Sigmoid colon (tissue), 7 donors: ENCODE results near the gene VPS45. TPM values are rescaled to one million over a fixed set of nuclear protein-coding genes. Genes with fewer than 3 reads are reported as not detected.

Experiments used
- DNase-seq: peaks from one replicate; pipeline ENCODE4 v3.0.0-alpha.2; 2019
- H3K27ac ChIP-seq, 4 donors: fragments of 200-600 bp; sonication (generic); one replicate each; pipeline ENCODE4 v1.5.1; 2016 to 2019; ENCODE audit warnings: mild to moderate bottlenecking in 1 of 4
- H3K27me3 ChIP-seq, 3 donors: fragments of 200-600 bp; sonication (generic); one replicate each; pipeline ENCODE4 v1.5.1; 2019; ENCODE audit warnings: mild to moderate bottlenecking in 1 of 3
- H3K36me3 ChIP-seq, 4 donors: fragments of 200-600 bp; sonication (generic); one replicate each; pipeline ENCODE4 v1.5.1; 2016 to 2019
- H3K4me1 ChIP-seq, 4 donors: fragments of 200-600 bp; sonication (generic); one replicate each; pipeline ENCODE4 v1.5.1; 2017 to 2019
- H3K4me3 ChIP-seq, 4 donors: fragments of 200-600 bp; sonication (generic); one replicate each; pipeline ENCODE4 v1.5.1; 2017 to 2019; ENCODE audit warnings: mild to moderate bottlenecking in 2 of 4, moderate library complexity in 1 of 4
- H3K9me3 ChIP-seq, 4 donors: fragments of 200-600 bp in 3 of 4; sonication (generic) in 3 of 4; one replicate each; pipeline versions ENCODE4 v1.5.1 to v1.6.1; 2013 to 2019
- EP300 ChIP-seq, 4 donors: sonication (generic); formaldehyde crosslinking; IDR thresholded peaks; one replicate each; pipeline ENCODE4 v1.6.1; 2017; ENCODE audit warnings: antibody characterized with exemption in 4 of 4
- POLR2A ChIP-seq, 2 donors: fragments of 450-650 bp; IDR thresholded peaks; one replicate each; pipeline ENCODE4 v1.6.1; 2016; ENCODE audit warnings: antibody characterized with exemption in 2 of 2, mild to moderate bottlenecking in 2 of 2, moderate library complexity in 2 of 2
- POLR2AphosphoS5 ChIP-seq, 4 donors: sonication (generic); formaldehyde crosslinking; IDR thresholded peaks; one replicate each; pipeline ENCODE4 v1.6.1; 2017; ENCODE audit warnings: antibody characterized with exemption in 4 of 4
- WGBS, 2 donors: extraction: QIAGEN DNeasy Blood & Tissue Kit; methylation state at CpG; one replicate each; pipeline ENCODE4 v1.1.7; 2013; 5-methylcytosine and 5-hydroxymethylcytosine counted together
- intact Hi-C: fragments of 100-400 bp; cut with DNase I; formaldehyde crosslinking; loops from one replicate; pipeline ENCODE4 v1.15.1; 2023
- polyA plus RNA-seq, 3 donors: library from polyadenylated mRNA; stranded (reverse); fragments of 200-250 nt; gene quantifications; one replicate each; pipeline ENCODE4 v1.2.3, GENCODE V29; 2013
- total RNA-seq, 4 donors: library from RNA; depleted of rRNA; stranded (reverse); fragments of >200 nt; gene quantifications; one replicate each; pipeline ENCODE4 v1.1.0, GENCODE V29; 2016
- TF ChIP-seq, protein P1 (sequence below), 4 experiments: fragments of 450-650 bp in 3 of 4; fragments of 200-600 bp in 1 of 4; IDR thresholded peaks; one replicate each; pipeline ENCODE4 v1.5.1; 2016 to 2019; ENCODE audit warnings: antibody characterized with exemption in 4 of 4, mild to moderate bottlenecking in 3 of 4, moderate library complexity in 2 of 4
- donor health status: healthy with polysubstance abuse.
- donor health status: Bipolar disorder and iron deficiency.
- donor health status: healthy.

The VPS45 gene
- total and polyA plus RNA-seq, 7 donors = 16.2 to 68.1 (median 44.6) TPM

DNA sequence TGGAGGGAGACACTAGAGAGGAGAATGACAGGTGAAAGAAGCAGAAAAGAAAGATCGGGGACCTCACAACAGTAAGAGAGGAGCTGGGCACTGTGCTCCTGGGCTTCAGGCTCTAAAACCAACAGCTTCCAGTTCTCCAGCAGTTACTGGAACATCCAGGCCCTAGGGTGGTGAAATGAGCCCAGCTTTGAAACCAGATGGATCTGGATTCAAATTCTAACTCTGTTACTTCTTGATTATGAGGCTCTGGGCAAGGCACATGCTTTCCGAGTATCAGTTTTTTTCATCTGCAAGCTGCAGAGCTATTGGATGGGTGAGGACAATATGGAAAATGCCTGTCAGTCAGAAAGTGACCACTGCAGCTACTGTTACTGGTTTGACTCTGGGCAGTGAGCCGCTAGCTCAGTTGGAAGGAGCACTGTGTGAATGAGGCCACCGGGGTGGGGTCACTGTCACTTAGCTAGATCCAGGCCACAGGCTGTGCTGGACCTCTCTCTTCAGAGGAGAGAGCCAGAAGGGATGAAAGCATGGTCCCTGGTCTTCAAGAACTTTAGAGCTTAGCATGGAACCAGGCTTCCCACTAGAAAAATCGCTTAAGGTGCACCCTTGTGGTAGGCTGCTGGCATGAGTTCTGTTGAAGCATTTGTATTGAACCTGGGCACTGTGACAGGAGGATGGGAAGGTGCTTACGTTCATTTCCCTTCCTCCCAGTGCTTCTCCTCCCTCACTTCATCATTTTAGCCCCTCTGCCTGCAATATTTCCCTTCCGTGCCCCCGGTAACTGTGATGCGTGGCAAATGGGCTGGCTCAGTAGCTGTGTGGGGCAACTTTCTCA is 94.4 kb downstream of the VPS45 start:
- WGBS, 2 donors = 67 to 77% methylated on average over 9 of the region's 9 CpGs
- no peak for DNase-seq
- intact Hi-C loops = loop anchor here (1.0 to 5.0 kb wide), 2 partner anchors 10 to 120 kb away; partner anchors contain the start of gene CIART
- peak overlapping the region in 3 of 4 donors; percentile 33 to 38 (median 36) for H3K4me3 ChIP-seq
- H3K36me3 ChIP-seq = peaks cover 13 to 31% (median 19%) of the 10 kb centered on the region in 4 donors
- no peaks in the 10 kb centered on the region for H3K27me3 ChIP-seq
- no peaks in the 10 kb centered on the region for H3K9me3 ChIP-seq
- peak overlapping the region; percentile 98 to 100 (median 99) for H3K27ac ChIP-seq
- peaks cover 0 to 89% (median 86%) of the 10 kb centered on the region in 4 donors for H3K4me1 ChIP-seq
- peak in 1 of 2 donors; percentile 7 for TF ChIP-seq POLR2A (IDR thresholded peaks at IDR 0.05)
- peak in 3 of 4 donors; percentile 20 to 71 (median 65) for TF ChIP-seq POLR2AphosphoS5 (IDR thresholded peaks at IDR 0.05)
- TF ChIP-seq, protein P1, sequence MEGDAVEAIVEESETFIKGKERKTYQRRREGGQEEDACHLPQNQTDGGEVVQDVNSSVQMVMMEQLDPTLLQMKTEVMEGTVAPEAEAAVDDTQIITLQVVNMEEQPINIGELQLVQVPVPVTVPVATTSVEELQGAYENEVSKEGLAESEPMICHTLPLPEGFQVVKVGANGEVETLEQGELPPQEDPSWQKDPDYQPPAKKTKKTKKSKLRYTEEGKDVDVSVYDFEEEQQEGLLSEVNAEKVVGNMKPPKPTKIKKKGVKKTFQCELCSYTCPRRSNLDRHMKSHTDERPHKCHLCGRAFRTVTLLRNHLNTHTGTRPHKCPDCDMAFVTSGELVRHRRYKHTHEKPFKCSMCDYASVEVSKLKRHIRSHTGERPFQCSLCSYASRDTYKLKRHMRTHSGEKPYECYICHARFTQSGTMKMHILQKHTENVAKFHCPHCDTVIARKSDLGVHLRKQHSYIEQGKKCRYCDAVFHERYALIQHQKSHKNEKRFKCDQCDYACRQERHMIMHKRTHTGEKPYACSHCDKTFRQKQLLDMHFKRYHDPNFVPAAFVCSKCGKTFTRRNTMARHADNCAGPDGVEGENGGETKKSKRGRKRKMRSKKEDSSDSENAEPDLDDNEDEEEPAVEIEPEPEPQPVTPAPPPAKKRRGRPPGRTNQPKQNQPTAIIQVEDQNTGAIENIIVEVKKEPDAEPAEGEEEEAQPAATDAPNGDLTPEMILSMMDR (IDR thresholded peaks at IDR 0.05) = no peak

DNA sequence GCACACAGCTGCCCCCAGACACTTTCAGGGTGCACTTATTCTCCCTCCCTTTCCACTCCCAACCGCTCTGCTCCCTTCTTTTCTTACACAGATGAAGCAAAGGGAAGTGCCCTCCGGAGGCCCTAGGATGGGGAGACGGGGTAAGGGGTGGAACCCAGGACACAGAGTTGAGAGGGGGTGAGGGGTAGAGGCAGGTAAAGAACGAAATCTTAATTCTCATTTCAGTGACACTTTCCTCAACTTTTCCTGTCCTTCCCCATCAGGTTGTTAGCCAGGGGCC is 94.9 kb downstream of the VPS45 start:
- peak overlapping the region; percentile 12 to 38 (median 34) for H3K4me3 ChIP-seq
- no peak for DNase-seq
- WGBS, 2 donors = 44 to 82% methylated on average over 4 of the region's 4 CpGs
- TF ChIP-seq, protein P1 (IDR thresholded peaks at IDR 0.05) = no peak
- TF ChIP-seq POLR2A (IDR thresholded peaks at IDR 0.05) = no peak
- TF ChIP-seq EP300 (IDR thresholded peaks at IDR 0.05) = no peak
- intact Hi-C loops = loop anchor here (1.0 to 5.0 kb wide), 2 partner anchors 10 to 120 kb away; partner anchors contain the start of gene CIART
- H3K36me3 ChIP-seq = peaks cover 8 to 25% (median 14%) of the 10 kb centered on the region in 4 donors
- no peaks in the 10 kb centered on the region for H3K27me3 ChIP-seq
- H3K9me3 ChIP-seq = no peaks in the 10 kb centered on the region
- H3K4me1 ChIP-seq = peaks cover 0 to 84% (median 80%) of the 10 kb centered on the region in 4 donors
- H3K27ac ChIP-seq = peak overlapping the region; percentile 98 to 100 (median 99)

DNA sequence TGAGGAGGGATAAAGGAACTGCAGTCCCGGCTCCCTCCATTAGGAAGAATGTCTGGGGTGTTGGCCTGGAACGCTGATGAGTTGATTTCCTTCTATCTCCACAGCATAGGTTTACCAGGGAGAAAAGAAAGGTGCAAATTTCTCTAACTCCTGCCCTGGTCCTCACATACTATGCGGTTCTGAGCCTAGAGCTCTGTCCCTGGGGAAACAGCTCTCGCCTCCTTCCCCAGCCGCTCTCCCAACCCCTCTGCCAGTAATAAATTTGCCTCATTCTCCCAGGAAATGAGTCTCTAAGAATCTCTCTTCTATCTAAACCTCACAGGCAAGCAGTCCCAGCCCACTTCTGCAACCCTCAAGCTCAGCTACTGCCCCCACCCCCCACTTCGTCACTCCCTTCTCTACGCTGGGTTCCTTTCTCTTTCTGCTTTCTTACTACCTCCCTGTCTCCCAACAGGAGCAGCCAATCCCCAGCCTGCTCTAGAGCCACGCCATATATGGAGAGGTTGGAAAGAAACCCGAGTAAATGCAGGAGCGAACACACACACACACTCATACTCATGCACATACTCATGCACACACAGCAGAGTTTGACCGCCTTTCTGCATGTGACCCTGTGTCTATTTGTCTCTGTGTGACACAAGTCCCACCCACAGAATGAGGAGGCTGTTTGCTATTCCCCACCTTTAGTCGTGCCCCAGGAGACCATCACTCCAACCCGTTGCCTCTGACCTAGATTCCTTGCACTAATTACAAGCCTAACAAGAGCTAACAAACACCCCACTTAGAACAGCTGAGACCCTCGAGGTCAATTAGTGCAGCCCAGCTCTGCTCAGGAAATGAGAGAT is 95.5 kb downstream of the VPS45 start:
- H3K4me1 ChIP-seq = peaks cover 0 to 78% (median 75%) of the 10 kb centered on the region in 4 donors
- H3K36me3 ChIP-seq = peaks cover 6 to 19% (median 10%) of the 10 kb centered on the region in 4 donors
- TF ChIP-seq POLR2A (IDR thresholded peaks at IDR 0.05) = peak; percentile 91 to 92
- TF ChIP-seq, protein P1 (IDR thresholded peaks at IDR 0.05) = peak in 3 of 4 experiments; percentile 14 to 30 (median 25)
- TF ChIP-seq POLR2AphosphoS5 (IDR thresholded peaks at IDR 0.05) = peak; percentile 89 to 96 (median 92)
- TF ChIP-seq EP300 (IDR thresholded peaks at IDR 0.05) = peak in 2 of 4 donors; percentile 34 to 91
- H3K27ac ChIP-seq = peak overlapping the region; percentile 98 to 100 (median 99)
- 20 to 44% methylated on average over 14 of the region's 14 CpGs for WGBS, 2 donors
- H3K27me3 ChIP-seq = no peaks in the 10 kb centered on the region
- intact Hi-C loops = loop anchor here (1.0 to 5.0 kb wide), 2 partner anchors 11 to 119 kb away; partner anchors contain the start of gene CIART
- DNase-seq = peak; percentile 98
- peak overlapping the region; percentile 12 to 38 (median 34) for H3K4me3 ChIP-seq
- H3K9me3 ChIP-seq = no peaks in the 10 kb centered on the region

DNA sequence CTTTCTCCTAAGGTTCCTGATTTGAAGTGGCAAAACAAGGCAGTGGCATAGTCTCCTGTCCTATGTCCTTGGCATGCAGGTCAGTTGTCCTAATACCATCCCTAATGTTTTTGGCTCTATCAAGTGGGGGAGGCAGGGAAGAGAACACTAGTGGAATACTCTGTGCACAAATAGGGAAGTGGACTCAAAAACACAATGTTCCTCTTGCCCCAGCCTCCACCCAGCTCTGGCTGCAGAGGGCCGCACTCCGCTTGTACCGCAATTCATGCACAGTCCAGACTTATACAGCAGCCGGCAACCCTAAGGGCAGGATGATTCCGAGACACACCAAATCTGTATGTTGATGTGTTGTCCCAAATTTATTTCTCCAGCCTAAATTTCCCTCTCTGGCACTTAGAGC is 96.6 kb downstream of the VPS45 start:
- WGBS, 2 donors = 90 to 94% methylated on average over 5 of the region's 5 CpGs
- DNase-seq = peak; percentile 79
- H3K9me3 ChIP-seq = no peaks in the 10 kb centered on the region
- intact Hi-C loops = loop anchor here (5.0 kb wide), 1 partner anchor 118 kb away; the partner anchor contains the start of gene CIART
- H3K27ac ChIP-seq = peak overlapping the region; percentile 98 to 100 (median 99)
- no peaks in the 10 kb centered on the region for H3K27me3 ChIP-seq
- peaks cover 5 to 8% (median 6%) of the 10 kb centered on the region in 4 donors for H3K36me3 ChIP-seq
- H3K4me3 ChIP-seq = no peak overlapping the region
- H3K4me1 ChIP-seq = peaks cover 0 to 72% (median 66%) of the 10 kb centered on the region in 4 donors
- TF ChIP-seq POLR2AphosphoS5 (IDR thresholded peaks at IDR 0.05) = peak in 2 of 4 donors; percentile 16 to 55
- TF ChIP-seq, protein P1 (IDR thresholded peaks at IDR 0.05) = no peak
